Stimulated activated CD8-positive, alpha-beta memory T cell treated with anti-CD3 and anti-CD28 coated beads, Interleukin-4, amount 100 ng/mL, for 4 hours (primary cell): ENCODE data around the gene CHRM5.
"Not testable (repeated sequence)": the region's sequence is repeated elsewhere in the genome, so short reads cannot be mapped to it uniquely, and the experiment has no call there.

Experiments
- DNase-seq, 2 donors: peaks; one replicate each; pipeline ENCODE4 v3.0.0-alpha.2; 2020; ENCODE audit warnings: low read depth in 2 of 2, low spot score in 1 of 2

Gene CHRM5

DNA sequence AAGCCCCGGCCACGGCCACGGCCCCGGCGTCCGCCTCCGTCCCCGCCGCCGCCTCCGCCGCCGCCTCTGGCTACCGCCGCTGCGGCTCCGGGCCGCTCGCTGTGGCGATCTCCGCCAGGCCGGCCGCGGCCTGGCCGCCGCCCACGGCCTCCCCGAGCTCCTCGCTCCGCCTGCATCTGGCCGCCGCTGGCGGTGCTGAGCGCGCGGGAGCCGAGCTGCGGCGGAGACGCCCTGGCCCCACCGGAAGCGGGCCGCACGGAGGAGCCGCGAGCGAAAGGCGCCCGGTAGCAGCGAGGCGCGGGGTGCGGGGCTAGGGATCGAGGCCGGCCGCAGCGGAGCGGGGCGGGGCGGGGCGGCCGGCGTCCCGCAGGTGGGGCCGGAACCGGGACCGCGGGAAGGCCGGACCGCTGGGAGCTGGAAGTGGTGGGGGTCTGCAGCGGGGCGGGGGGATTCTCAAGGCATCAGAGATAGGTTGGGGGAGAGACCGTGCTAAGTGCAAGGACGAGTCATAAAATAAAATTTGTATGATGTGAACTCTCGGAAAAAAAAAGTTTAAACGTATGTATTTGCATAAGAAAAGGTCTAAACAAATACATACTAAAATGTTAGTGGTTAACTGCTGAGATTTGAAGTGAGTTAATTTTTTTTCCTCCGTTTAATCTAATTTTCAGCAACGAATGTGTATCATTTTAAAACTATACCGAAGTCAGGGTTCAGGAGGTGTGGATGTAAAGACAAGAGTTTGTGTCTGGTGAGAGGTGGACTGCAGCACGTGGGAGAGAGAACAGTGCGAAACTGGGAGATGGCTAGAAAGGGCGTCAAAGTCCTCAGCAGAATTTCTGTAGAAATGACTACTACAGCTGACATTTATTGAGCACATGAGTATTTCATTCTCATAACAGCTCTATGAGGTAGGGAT, 70.8 kb downstream of the CHRM5 start, which contains the start of gene AVEN:
AVEN (minus strand) TSS at position 334 of the 919 bp plus-strand sequence; CDS start at position 176, 158 bp downstream.
- peak; percentile 9 to 21 for DNase-seq

DNA sequence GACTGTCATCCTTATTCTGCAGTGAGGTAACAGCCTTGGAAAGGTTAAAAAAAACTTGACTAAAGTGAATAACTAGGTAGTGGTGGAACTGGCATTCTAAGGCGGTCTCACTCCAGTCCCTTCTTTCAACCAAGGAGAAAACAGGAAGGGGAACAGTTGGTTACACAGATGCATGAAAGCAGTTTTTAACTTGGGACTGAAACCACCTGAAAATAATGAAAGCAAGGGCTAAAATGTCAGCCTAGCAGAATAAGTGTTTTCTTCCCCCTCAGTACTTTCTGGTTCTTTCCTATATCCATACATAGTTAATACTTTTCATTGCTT, 71.5 kb downstream of the CHRM5 start:
- DNase-seq: no peak

DNA sequence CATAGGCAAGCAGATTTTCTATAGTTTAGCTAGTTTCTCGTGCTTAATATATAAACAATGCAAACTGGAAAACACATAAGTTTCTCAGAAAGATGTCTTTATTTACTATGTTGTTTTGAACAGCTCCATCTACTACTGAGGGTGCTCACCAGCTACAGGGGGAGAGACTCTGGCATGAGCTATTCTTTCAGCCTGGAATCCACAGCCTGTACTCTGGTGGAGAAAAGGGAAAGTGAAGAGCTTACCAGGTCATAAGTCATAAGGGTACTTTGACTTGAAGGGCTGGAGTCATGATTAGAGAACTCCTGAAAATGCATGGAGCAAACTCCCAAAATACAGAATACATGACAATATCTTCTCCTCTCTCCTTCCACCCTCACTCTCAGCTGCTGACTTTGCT, 75.1 kb downstream of the CHRM5 start:
- no peak for DNase-seq

DNA sequence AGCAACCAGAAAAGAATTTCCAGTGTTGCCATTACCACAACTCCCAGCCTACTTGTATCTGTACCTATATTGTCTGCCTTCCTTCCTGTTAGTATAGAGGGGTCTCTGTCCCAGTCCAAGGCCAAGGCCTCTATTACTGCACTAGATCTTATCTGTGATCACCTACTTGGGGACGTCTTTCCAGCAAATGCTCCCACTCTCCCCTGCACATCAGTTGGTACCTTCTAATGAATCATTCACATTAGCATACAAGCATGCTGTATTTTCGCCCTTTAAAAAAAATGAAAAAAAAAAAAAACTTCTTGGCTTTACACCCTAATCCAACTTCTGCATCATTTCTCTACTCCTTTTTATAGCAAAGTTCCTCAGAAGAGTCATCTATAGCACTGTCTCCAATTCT, 75.5 kb downstream of the CHRM5 start:
- no peak for DNase-seq

DNA sequence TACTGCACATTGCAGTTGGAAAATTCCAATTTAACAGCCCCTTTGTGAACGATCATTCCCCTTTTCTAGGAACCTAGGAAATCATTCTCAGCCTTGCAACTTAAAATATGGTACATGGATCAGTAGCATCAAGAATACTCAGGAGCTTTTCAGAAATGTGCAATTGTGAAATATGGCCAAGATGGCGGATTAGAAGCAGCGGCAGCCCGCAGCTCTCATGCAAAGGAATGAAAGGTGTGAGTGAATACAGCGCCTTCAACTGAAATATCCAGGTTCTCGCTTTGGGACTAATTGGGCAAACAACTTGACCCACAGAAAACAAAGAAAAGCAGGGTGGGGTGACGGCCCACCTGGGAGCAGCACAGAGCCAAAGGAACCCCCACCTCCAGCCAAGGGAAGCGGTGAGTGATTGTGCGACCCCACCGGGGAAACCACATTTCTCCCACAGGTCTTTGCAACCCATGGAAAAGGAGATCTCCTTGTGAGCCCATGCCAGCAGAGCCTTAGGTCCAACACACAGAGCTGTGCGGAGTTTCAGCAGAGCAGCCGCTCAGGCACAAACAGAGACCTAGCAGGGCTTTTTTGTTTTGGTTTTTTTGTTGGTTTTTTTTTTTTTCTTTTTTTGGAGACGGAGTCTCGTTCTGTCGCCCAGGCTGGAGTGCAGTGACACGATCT, 78.3 kb downstream of the CHRM5 start:
- no peak for DNase-seq

DNA sequence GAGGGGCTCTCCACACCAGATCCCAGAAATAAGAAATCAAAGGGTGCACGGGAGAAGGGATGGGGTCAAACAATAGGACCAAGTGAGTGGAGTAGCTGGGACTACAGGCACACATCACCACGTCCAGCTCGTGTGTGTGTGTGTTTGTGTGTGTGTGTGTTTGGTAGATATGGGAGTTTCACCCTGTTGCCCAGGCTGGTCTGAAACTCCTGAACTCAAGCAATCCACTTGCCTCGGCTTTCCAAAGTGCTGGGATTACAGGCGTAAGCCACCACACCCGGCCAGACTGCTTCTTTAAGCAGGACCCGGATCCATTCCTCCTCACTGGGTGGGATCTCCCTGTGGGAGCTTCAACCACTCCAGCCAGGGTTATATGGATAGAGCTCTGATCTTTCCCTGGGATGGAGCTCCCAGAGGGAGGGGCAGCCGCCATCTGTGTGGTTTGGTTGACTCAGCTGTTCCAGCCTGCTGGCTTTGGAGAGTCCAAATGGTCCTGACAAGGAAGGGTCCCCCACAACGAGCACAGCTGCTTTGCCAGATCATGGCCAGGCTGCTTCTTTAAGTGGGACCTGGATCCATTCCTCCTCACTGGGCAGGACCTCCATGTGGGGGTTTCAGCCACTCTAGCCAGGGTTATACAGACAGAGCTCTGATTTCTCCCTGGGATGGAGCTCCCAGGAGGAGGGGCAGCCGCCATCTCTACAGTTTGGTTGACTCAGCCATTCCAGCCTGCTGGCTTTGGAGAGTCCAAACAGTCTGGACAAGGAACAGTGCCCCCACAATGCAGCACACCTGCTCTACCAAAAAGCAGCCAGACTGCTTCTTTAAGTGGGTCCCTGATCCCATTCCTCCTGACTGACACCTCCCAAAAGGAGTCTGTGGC, 79.8 kb downstream of the CHRM5 start:
- no peak for DNase-seq

DNA sequence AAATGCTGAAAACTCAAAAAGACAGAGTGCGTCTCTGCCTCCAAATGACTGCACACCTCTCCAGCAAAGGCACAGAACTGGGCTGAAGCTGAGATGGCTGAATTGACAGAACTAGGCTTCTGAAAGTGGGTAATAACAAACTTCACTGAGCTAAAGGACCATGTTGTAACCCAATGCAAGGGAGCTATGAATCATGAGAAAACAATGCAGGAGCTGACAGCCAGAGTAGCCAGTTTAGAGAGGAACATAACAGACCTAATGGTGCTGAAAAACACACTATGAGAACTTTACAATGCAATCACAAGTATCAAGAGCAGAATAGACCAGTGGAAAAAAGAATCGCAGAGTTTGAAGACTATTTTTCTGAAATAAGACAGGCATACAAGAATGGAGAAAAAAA, 80.8 kb downstream of the CHRM5 start:
- no peak for DNase-seq

DNA sequence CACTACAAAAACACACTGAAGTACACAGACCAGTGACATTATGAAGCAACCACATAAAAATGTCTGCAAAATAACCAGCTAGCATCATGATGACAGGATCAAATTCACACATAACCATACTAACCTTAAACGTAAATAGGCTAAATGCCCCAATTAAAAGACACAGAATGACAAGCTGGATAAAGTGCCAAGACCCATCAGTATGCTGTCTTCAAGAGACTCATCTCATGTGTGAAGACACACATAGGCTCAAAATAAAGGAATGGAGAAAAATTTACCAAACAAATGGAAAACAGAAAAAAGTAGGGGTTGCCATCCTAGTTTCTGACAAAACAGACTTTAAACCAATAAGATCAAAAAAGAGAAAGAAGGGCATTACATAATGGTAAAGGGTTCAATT, 82.1 kb downstream of the CHRM5 start:
- DNase-seq: not testable (repeated sequence)

DNA sequence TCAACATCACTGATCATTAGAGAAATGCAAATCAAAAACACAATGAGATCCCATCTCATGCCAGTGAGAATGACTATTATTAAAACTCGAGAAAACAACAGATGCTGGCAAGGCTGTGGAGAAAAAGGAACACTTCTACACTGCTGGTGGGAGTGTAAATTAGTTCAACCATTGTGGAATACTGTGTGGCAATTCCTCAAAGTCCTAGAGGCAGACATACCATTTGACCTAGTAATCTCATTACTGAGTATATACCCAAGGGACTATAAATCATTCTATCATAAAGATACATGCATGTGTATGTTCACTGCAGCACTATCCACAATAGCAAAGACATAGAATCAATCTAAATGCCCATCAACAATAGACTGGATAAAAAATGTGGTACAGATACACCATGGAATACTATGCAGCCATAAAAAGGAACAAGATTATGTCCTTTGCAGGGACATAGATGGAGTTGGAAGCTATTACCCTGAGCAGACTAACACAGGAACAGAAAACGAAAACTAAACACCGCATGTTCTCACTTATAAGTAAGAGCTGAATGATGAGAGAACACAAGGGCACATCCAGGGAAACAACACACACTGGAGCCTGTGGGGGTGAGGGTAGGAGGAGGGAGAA, 85.9 kb downstream of the CHRM5 start:
- no peak for DNase-seq

DNA sequence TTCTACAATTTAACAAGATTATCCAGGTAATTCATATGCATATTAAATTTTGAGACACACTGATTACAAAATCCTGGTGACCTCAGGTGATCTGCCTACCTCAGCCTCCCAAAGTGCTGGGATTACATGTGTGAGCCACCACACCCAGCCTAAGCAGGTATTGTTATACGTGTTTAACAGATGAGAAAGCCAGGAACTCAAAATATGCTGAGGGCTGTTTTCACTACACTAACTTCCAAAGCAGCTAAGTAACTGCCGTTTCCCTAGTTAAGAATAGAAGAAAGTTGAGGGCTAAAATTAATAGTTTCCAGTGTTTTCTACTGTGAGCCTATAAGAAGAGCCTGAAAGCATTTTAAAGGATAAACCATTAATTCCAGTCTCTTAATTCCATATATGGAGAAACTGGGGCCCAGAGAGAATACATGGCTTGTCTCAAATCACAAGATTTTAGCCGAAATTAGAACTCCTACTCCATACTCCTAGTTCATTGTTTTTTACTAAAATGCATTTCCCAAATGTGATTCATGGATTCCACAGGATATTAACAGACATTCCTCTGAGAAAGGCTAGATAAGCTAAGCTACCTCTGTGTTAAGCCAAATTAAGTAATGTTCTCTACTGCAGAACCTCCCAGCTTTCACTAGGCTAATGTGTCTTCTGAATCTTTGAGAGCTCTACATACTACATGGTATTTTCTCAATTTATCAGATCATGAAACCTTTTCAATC, 87.7 kb downstream of the CHRM5 start:
- no peak for DNase-seq

DNA sequence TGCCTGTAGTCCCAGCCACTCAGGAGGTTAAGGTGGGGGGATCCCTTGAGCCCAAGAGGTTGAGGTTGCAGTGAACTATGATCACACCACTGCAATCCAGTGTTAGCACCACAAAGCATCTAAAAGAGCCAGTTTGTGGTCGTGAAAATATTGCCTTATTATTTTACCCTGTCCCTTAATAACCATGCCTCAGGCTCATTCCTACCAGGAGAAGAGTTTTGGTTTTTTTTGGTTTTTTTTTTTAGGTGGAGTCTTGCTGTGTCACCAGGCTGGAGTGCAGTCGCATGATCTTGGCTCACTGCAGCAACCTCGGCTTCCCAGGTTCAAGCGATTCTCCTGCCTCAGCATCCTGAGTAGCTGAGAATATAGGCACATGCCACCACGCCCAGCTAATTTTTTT, 88.6 kb downstream of the CHRM5 start:
- DNase-seq: no peak

DNA sequence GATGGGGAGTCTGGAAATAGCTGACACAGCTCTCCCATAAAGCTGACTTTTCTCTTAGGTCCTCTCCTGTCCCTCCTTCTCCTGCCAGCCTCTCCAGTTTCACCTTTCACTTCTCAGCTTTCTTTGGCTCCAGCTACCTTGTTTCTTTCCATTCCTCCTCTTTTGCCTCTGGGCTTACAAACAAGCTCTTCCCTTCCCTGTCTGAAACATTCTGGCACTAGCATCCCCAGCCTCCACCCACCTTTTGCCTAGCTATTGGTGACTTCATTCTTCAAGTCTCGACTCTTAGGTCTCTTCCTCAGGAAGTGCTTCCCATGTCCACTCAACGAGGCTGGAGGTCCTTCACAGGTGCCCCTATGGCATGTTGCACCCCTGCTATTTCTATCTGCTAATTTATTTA, 91.2 kb downstream of the CHRM5 start:
- DNase-seq: no peak

DNA sequence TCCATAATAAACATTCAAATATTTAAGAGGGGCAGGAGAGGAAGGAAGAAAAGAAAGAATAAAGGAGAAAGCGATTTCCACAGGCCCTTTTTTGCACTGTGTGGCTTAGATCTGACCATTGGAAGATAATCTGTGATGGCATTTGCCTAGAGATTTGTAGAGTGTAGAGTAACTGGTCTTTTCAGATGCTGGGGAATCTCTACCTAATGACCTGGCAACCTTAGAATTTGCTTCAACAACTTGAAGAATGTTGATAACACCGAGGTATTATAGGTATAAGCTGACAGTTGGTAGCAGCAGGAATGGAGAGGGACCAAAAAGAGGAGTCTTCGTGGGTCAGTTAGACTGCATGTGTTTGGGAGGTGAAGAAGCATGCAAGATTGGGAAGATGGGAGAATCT, 91.6 kb downstream of the CHRM5 start:
- no peak for DNase-seq

DNA sequence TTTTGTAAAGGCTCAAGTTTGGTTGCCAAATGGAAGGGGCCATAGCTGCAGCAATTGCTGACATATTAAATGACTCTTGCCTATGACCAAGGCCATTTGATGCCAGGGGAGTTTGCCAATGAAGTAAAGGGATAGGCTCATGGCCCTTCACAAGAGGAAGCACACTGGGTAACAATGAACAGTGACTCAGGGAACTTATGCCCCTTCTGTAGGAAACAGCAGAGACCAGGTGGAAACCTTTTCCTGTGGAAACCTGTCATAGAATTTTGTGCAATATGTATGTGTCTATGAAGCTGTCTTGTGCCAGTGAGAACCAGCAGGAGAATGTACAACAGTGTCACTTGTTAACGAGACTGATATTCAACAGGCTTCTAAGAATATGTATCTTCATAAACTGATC, 96.1 kb downstream of the CHRM5 start:
- no peak for DNase-seq

DNA sequence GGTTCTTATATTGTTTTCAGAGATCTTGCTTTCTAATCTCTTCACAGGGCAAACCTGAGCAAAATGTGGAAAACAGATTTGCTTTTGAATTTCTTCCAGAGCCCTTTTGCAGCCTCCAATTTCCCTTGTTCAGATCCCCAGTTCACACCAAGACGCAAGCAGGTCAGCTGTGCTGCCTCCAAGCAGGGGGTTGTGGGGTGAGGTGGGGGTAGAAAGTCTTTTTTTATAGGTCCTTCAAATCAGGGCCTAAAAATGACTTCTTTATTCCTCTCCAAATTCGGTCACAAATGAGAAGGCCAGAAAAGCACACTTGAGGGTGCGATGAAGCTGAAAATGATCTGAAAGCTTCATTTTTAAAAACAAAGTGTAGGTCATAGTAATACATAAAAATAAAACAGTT, 97.0 kb downstream of the CHRM5 start:
- no peak for DNase-seq

DNA sequence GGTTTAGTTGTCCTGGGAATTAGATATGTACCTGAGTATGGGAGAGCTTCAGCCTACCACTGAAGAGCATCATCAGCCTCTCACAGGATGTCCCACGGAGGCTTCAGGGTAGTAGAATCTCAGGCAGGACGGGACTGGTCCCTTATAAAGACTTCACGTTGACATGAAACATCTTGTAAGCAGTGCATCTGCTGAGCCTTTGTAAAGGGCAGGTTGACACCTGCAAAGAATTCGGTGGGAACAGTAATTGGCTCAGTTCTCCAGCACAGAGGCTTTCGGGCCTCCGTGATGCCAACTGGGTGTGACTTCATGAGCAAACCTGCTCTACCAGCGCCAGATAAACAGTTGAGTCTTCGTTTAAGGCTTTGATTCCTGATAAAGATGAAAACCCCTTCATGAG, 97.6 kb downstream of the CHRM5 start:
- DNase-seq: no peak

DNA sequence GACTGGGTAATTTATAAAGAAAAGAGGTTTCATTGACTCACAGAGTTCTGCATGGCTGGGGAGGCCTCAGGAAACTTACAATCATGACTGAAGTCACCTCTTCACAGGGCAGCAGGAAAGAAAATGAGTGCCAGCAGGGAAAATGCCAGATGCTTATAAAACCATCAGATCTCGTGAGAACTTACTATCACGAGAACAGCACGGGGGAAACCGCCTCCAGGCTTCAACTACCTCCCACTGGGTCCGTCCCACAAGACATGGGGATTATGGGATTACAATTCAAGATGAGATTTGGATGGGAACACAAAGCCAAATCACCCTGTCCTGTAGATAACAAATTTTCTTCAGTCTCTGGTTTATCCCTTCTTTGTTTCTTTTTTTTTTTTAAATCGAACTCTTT, 101.7 kb downstream of the CHRM5 start:
- DNase-seq: no peak

DNA sequence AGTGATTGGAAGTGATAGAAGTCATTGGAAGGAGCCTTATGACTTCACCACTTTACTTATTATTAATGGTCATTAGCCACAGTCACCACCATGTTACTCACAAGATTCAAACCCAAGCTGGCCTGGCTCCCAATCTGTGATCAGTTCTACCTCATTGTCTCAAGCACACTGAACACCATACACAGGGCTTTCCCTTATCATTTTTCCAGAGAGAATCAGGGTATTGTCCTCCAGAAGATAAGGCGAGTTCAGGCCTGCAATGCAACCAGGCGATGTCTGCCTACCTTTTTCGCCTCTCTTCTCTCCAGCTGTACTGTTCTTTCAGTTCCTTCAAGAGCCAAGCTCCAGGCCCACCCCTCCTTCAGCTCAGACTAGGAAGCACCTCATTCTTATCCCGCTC, 108.5 kb downstream of the CHRM5 start:
- no peak for DNase-seq

DNA sequence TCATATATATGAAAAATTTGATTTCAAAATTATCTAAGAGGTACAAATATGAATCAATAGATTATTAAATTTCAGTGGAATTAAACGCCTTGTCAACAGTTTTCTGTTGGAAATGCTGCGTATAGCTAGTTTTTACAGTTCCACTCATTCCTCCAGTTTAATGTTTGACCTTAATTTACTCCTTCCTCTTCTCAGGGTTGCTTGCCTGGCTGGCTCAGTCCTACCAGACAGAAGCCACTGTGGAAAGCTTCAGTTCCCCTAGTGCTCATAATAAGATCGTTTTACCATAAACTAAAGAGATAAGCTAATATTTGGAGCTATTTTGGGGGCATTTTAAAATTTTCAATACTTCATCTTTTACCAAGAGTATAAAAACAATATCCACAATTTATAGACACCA, 110.6 kb downstream of the CHRM5 start:
- DNase-seq: no peak

DNA sequence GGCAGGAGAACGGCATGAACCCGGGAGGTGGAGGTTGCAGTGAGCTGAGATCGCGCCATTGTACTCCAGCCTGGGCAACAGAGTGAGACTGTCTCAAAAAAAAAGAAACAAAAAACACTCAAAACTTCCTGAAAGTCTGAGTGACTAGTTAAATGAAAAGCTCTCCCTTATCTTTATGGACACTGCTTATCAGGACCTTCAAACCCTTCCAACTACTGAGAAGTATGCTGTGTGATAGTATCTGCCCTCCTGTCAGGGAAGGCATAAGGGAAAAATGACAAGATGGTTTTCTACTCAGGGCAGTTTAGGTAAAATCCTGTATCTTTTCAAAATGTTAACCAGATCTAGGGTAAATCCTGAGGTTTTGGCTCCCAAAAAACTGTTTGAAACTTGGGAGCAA, 111.6 kb downstream of the CHRM5 start:
- DNase-seq: no peak

DNA sequence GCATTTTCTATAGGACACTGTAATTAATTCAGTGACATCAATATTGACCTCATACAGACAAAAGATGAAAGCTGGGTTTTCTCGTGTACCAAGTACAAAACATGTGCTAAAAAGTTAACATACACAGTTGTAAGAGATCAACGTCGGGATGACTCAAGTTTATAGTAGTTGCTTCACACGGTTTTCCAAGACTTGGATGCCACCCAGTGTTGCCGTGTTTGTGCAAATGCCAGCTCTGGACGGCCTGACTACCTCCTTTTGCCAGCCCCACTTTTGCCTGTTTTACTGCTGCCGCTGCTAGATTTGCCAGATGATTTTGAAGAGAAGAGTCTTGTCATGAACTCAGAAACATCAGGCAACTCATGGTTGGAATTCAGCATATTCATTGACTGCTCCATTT, 115.8 kb downstream of the CHRM5 start:
- no peak for DNase-seq
